Smooth muscle cell of the brain vasculature (primary cell): Measurements from ENCODE around the gene ABCC6.
"Not testable (repeated sequence)": the region's sequence is repeated elsewhere in the genome, so short reads cannot be mapped to it uniquely, and the experiment has no call there.

Source experiments
- DNase-seq: peaks from one replicate; pipeline ENCODE4 v3.0.0-alpha.2; 2012; ENCODE audit warnings: low read depth, low spot score

Gene ABCC6

DNA sequence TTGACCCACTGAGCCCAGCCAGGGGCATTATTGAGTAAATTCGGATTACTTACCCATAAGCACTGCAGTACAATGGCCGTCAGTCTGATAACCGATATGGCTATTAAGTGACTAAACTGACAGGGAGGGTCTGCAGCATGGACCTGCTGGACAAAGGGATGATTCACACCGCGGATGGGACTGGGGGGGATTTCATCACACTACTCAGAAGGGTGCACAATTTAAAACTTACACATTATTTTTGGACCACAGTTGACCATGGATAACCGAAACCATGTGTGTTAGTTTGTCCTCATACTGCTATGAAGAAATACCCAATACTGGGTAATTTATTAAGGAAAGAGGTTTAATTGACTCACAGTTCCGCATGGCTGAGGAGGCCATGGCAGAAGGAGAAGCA lies 106.5 kb downstream of the ABCC6 start:
- no peak for DNase-seq

- no peak for DNase-seq
These were observed 110.2 kb downstream of the ABCC6 start for GRCh38 chr16:16113076-16113475.

- no peak for DNase-seq
These were observed 110.7 kb downstream of the ABCC6 start for GRCh38 chr16:16112450-16113053.

- DNase-seq: no peak
These were observed 111.7 kb downstream of the ABCC6 start for GRCh38 chr16:16111639-16112038.

DNA sequence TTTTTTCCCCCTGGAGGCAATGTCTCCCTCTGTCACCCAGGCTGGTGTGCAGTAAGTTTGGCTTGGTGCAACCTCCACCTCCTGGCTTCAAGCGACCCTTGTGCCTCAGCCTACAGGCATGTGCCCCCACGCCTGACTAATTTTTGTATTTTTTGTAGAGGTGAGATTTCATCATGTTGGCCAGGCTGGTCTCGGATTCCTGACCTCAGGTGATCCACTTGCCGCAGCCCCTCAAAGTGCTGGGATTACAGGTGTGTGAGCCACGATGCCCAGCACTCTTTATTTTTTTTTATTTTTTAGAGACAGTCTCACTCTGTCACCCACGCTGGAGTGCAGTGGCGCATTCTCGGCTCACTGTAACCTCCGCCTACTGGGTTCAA lies 113.2 kb downstream of the ABCC6 start:
- DNase-seq: no peak

DNA sequence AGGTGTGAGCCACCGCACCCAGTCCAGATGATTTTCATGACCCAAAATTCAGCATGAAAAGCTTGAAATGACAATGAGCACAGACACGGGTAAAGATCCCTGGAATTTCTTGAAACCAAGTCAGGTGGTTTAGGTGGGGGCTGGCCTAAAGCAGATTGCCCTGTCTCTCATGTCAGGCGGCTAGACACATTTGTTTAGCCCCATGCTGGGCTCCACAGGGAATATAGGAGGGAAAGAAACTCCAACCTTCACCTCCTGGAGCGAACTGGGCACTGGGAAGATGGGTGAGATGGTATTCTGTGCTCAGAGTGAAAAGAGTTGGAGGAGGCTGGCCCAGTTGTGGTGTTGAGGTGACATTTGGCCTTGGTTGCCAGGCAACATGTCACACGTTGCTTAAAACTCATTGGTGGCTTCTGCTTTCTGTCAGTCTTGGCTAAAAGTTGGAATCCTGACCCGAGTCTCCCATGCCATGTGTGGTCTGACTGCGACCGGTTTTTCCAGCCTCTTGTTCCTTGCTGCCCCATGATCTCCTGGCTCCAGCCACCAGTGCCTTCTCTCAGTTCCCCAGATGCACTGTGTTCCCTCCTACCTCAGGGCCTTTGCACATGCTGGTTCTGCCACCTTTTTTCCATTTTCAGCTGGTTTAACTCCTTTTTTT lies 113.7 kb downstream of the ABCC6 start:
- DNase-seq: no peak

GRCh38 chr16:16108759-16109158 lies 114.5 kb downstream of the ABCC6 start:
- DNase-seq: no peak

GRCh38 chr16:16107839-16108238 lies 115.5 kb downstream of the ABCC6 start:
- no peak for DNase-seq

DNA sequence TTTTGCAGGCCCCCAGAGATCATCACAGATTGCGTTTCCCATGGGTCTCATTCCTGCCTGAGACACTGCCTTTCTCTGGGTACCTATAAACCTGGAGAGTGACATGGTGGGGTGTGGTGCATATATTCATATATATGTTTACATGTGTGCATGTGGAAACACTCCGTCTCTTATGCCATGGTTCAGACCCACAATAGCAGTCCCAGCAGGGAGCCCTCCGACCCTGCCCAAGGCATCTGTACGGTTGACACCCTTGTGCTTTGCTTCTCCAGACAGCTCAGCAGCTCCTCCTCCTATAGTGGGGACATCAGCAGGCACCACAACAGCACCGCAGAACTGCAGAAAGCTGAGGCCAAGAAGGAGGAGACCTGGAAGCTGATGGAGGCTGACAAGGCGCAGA lies 116.8 kb downstream of the ABCC6 start:
- no peak for DNase-seq

DNA sequence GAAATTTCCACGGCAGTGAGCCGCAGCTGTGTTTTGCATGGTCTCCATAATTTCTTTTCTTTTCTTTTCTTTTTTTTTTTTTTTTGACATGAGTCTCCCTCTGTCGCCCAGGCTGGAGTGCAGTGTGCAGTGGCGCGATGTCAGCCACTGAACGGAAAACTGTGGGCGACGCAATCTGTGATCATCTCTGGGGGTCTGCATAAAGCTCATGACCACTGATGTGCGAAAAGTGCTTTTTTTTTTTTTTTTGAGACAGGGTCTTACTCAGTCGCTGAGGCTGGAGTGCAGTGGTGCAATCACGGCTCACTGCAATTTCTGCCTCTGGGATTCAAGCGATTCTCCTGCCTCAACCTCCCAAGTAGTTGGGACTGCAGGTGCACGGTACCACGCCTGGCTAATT lies 117.6 kb downstream of the ABCC6 start:
- no peak for DNase-seq

DNA sequence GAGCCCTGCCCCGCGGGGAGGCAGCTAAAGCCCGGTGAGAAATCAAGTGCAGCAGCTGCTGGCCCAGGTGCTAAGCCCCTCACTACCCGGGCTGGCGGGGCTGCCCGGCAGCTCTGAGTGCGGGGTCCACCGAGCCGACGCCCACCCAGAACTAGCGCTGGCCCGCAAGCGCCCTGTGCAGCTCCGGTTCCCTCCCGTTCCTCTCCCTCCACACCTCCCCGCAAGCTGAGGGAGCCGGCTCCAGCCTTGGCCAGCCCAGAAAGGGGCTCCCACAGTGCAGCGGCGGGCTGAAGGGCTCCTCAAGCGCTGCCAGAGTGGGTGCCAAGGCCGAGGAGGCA lies 118.5 kb downstream of the ABCC6 start:
- DNase-seq: not testable (repeated sequence)

GRCh38 chr16:16104132-16104803 lies 119.0 kb downstream of the ABCC6 start:
- not testable (repeated sequence) for DNase-seq

DNA sequence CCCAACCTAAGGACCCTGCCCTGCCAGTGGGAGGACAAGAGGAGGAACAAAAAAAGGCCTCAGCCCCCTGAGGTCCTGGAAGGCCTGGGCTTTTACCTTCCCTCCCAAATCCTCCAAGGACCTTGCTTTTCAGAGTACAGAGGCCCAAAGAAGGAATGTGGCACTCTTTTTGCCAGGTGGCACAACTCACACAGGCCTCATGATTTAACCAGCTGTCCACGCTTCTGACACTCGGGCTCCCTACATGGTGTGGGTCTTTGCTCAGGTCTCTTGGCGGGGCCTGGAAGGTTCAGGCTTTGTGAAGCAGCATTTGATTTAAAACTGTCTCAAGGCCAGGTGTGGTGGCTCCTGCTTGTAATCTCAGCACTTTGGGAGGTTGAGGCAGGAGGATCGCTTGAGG lies 120.6 kb downstream of the ABCC6 start:
- DNase-seq: no peak

GRCh38 chr16:16101585-16101984 lies 121.7 kb downstream of the ABCC6 start:
- DNase-seq: no peak

DNA sequence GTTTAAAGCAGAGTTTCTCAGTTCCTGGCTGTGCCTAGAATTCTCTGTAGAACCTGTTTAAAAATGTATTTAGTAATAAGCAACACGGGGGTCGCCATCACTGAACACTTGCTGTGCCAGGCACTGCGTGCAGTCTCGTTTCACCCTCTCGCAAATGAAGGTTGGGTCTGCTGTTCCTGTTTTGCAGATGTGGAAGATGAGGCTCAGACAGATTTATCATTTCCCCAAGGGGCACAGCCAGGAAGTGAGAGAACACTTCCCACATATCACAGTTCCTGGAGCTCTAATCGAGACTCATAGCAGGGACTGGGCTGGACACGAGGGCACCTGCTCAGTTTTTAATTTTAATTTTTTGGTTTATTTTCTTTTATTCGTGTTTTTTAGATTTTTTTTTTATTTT lies 122.7 kb downstream of the ABCC6 start:
- no peak for DNase-seq

DNA sequence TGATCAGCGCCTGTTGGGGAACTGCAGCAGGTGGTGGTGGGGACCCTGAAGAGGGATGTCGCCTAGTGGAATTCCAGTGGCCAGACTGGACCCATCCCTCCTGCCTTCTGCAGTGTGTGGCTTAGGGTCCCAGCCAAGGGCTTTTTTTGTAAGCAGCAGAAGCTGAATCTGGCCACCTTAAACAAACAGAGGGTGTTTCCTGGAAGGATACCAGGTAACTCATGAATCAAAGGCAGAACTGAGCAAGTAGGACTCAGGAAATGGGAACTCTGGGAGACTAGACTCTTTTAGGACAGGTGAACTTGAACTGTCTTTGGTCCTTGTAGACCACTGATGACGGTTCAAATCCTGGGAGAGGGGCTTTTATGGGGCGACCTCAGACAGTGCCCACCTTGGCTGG lies 124.0 kb downstream of the ABCC6 start:
- DNase-seq: no peak
